ENCODE results near the gene ROR1. TPM values are rescaled to one million over a fixed set of nuclear protein-coding genes. Genes with fewer than 3 reads are reported as not detected.
"Not testable (repeated sequence)": the region's sequence is repeated elsewhere in the genome, so short reads cannot be mapped to it uniquely, and the experiment has no call there.

Gene ROR1
- total and polyA plus RNA-seq, 9 donors, result 3.0 to 26.1 (median 15.0) TPM

DNA sequence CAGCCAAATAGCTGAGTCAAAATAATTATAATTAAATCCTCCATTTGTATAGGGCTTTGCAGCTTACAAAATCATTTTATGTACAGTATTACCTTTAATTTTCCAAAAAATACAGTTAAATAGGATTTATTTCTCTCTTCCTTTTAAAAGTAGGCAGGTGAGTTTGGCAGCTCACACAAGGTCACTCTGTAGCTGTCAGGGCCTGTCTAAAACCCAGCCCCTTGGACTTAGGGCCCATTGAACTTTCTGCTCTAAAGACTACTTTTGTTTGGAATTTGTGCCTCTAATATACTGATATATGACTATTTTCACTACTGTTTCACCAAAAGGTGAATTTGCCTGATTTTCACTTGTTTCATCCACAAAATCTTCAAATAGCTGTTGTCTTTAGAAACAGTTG lies 10.3 kb downstream of the ROR1 start:
- Histone ChIP-seq H3K9me3 (no peaks in the 10 kb centered on the region), H3K36me3 (no peaks in the 10 kb centered on the region), H3K4me3 (no peak overlapping the region), H3K27me3 (no peaks in the 10 kb centered on the region), H3K4me1 (ENCODE audit: insufficient read depth) (peaks cover 6% of the 10 kb centered on the region), H3K27ac (no peak overlapping the region)
- no peak for TF ChIP-seq CTCF (IDR thresholded peaks at IDR 0.05)
- no peak for DNase-seq
- intact Hi-C loops (cut with DNase I), result no loop called here

DNA sequence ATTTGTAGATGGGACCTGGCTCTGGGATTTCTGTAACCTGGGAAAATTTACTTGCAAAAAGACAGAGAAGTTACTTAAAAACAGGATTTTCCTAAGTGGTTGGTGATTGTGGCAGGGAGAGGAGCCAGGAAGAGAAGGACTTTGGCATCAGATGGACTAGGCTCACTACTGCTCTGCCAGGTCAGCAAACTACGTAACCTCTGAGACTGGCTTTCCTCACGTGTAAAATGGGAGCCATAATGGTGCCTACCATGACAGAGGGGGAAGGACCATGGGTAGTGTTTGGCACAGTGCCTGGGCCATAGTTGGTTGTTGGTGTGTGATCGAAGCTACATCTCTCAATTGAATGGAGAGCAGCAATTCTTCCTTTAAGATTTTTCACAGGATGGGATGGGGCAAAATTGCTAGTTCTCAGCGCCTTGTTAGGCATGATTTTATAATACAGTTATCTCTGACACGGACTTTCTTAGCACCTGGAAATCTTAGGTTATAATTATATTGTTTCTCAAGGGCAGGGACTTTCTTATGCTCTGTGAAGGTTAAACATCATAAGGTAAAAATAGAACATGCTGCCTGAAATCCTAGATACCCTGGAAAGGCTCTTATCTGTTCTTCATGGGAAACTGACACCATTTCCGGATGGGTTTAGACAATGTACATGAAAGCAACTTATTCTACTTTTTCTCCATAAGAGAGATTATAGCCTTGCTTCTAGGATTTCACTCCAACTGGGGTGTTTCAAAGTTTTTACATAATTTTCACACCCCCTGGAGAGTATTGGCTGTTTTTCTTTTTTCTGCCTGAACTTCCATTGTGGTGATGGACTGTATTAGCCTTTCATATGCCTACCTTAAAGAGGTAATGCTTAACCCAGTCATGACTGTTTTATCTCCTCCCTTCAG lies 10.9 kb downstream of the ROR1 start:
- 85 to 88% (median 87%) methylated on average over 6 of the region's 6 CpGs for WGBS, 3 donors
- no peak for DNase-seq
- H3K4me3 ChIP-seq, result no peak overlapping the region
- intact Hi-C loops (cut with DNase I), result no loop called here
- no peaks in the 10 kb centered on the region for H3K27me3 ChIP-seq
- no peaks in the 10 kb centered on the region for H3K9me3 ChIP-seq
- peaks cover 2% of the 10 kb centered on the region for H3K4me1 ChIP-seq (ENCODE audit: insufficient read depth)
- no peak for TF ChIP-seq EP300 (IDR thresholded peaks at IDR 0.05)
- no peak for TF ChIP-seq CTCF (IDR thresholded peaks at IDR 0.05)
- TF ChIP-seq POLR2A (IDR thresholded peaks at IDR 0.05), result no peak
- no peaks in the 10 kb centered on the region for H3K36me3 ChIP-seq
- H3K27ac ChIP-seq, result no peak overlapping the region

GRCh38 chr1:63787270-63787669 lies 13.5 kb downstream of the ROR1 start:
- H3K27me3 ChIP-seq; H3K4me1 ChIP-seq (ENCODE audit: insufficient read depth); intact Hi-C loops (cut with DNase I): not testable (repeated sequence)

DNA sequence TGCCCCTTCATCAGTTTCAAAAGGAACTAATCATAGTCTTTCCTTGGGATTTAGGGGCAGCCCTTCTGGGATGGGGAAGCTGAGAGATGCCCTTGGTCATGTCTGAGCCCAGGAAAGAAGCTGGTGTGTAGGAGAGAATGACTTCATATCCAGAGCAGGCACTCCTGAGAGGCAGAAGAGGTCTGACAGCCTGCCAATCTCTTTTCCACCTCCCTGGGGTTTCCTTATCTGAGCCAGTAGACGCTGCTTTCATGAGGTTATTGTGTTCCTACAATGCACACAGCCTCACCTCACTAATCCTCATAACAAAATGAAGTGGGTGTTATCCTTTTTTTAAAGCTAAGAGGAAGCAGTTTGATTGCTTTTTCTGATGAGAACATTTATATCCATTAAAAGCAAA lies 14.1 kb downstream of the ROR1 start:
- no peak overlapping the region for H3K27ac ChIP-seq
- no peaks in the 10 kb centered on the region for H3K9me3 ChIP-seq
- TF ChIP-seq EP300 (IDR thresholded peaks at IDR 0.05), result no peak
- no peak for TF ChIP-seq POLR2A (IDR thresholded peaks at IDR 0.05)
- H3K4me3 ChIP-seq, result no peak overlapping the region
- H3K36me3 ChIP-seq, result no peaks in the 10 kb centered on the region
- DNase-seq, result no peak
- intact Hi-C loops (cut with DNase I), result no loop called here
- WGBS, 3 donors, result 56 to 73% (median 65%) methylated on average over 1 of the region's 1 CpG
- H3K4me1 ChIP-seq (ENCODE audit: insufficient read depth), result peaks cover 1% of the 10 kb centered on the region
- no peaks in the 10 kb centered on the region for H3K27me3 ChIP-seq

More at GRCh38 chr1:63787270-63787669, 13.5 kb downstream of the ROR1 start:
- not testable (repeated sequence) for H3K27ac ChIP-seq, DNase-seq, H3K9me3 ChIP-seq, H3K36me3 ChIP-seq, H3K4me3 ChIP-seq
- WGBS, 3 donors, result 98% methylated on average over 3 of the region's 3 CpGs

DNA sequence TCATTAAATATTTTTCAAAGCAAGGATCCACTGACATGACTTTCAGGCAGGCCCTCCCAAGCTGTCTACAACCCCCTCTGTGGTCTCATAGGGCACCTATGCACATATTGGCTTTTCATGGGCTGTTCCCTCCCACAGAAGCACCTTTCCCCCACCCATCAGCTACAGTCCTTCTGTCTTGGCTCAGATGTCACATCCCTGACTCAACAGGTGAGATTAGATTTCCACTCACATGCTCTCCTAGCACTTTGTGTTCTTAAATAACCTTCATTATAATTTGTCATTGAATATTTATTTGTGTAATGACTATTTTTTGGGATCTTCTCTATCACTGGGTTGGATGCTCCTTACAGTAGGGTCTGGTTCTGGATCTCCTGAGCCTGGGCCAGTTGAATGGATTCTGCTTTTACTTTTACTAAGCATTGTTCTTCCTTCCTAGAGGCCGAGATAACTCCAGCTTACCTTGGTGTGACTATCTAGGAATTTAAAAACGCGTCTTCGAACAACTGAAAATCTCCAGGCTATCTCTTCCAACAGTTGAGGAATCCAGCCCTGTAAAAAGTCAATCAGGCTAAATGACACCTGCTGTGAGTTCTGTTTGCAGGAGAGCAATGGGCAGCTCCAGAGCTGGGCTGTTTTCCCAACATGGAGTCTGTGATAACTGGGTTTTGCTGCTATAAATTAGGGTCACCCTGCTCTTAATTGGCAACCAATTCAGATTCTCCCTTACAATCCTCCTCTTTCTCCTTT lies 16.2 kb downstream of the ROR1 start:
- Histone ChIP-seq H3K9me3 (no peaks in the 10 kb centered on the region), H3K27ac (no peak overlapping the region), H3K27me3 (no peaks in the 10 kb centered on the region), H3K36me3 (no peaks in the 10 kb centered on the region), H3K4me3 (no peak overlapping the region), H3K4me1 (ENCODE audit: insufficient read depth) (no peaks in the 10 kb centered on the region)
- TF ChIP-seq CTCF (IDR thresholded peaks at IDR 0.05) (no peak), POLR2A (IDR thresholded peaks at IDR 0.05) (no peak), EP300 (IDR thresholded peaks at IDR 0.05) (no peak)
- WGBS, 3 donors, result 84 to 94% (median 92%) methylated on average over 4 of the region's 4 CpGs
- intact Hi-C loops (cut with DNase I), result loop anchor here in 1 of 4 donors (5.0 kb wide), 1 partner anchor 533 kb away; no protein-coding TSS in a partner anchor
- DNase-seq, result no peak
